T-helper 2 cell (primary cell): ENCODE data around the gene GSTO2.
A peak's percentile ranks its signal among the peaks of the same experiment; 100 is the strongest.

Experiments used
- DNase-seq, 5 experiments: peaks; one replicate each; pipeline versions ENCODE4 v3.0.0 to v3.0.0-alpha.2; 2012 to 2022

Gene GSTO2

GRCh38 chr10:104281694-104282093, 12.7 kb downstream of the GSTO2 start:
- DNase-seq = no peak

- DNase-seq = no peak
Observed at GRCh38 chr10:104284846-104285245, 15.9 kb downstream of the GSTO2 start.

- no peak for DNase-seq
Observed at GRCh38 chr10:104286939-104287338, 18.0 kb downstream of the GSTO2 start.

GRCh38 chr10:104288355-104288754, 19.4 kb downstream of the GSTO2 start:
- no peak for DNase-seq

GRCh38 chr10:104291439-104291951, 22.5 kb downstream of the GSTO2 start:
- DNase-seq = peak; percentile 75 to 88 (median 81)

- no peak for DNase-seq
Observed at GRCh38 chr10:104293011-104293410, 24.0 kb downstream of the GSTO2 start.

- DNase-seq = no peak
Observed at GRCh38 chr10:104293781-104294321, 24.9 kb downstream of the GSTO2 start.

GRCh38 chr10:104296687-104297436, 27.9 kb downstream of the GSTO2 start:
- DNase-seq = no peak

- peak in 1 of 5 experiments; percentile 30 for DNase-seq
Observed at GRCh38 chr10:104297697-104298660, 29.0 kb downstream of the GSTO2 start.

GRCh38 chr10:104299031-104299904, 30.3 kb downstream of the GSTO2 start:
- DNase-seq = no peak

- no peak for DNase-seq
Observed at GRCh38 chr10:104300002-104300735, 31.2 kb downstream of the GSTO2 start.

GRCh38 chr10:104300736-104301292, 31.8 kb downstream of the GSTO2 start:
- DNase-seq = peak in 1 of 5 experiments; percentile 28

- DNase-seq = no peak
Observed at GRCh38 chr10:104301907-104302690, 33.1 kb downstream of the GSTO2 start.

- peak in 1 of 5 experiments; percentile 71 for DNase-seq
Observed at GRCh38 chr10:104303594-104304355, 34.8 kb downstream of the GSTO2 start.

- no peak for DNase-seq
Observed at GRCh38 chr10:104304356-104304745, 35.4 kb downstream of the GSTO2 start.

- DNase-seq = no peak
Observed at GRCh38 chr10:104304927-104305326, 35.9 kb downstream of the GSTO2 start.

- no peak for DNase-seq
Observed at GRCh38 chr10:104306897-104307296, 37.9 kb downstream of the GSTO2 start.

- DNase-seq = no peak
Observed at GRCh38 chr10:104307576-104308438, 38.8 kb downstream of the GSTO2 start.
